ENCODE results near the gene FOXO4. TPM values are rescaled to one million over a fixed set of nuclear protein-coding genes. Genes with fewer than 3 reads are reported as not detected.

FOXO4 gene
- total RNA-seq, 1 experiment from 2014 or later, result 48.3 TPM

- TF ChIP-seq PRDM15 (CRISPR knock-in tag; IDR thresholded peaks at IDR 0.05), result no peak
- TF ChIP-seq MYBL2 (CRISPR knock-in tag; IDR thresholded peaks at IDR 0.05), result no peak
- no peak for TF ChIP-seq ZNF416 (CRISPR knock-in tag; IDR thresholded peaks at IDR 0.05)
- TF ChIP-seq FOXP1 (CRISPR knock-in tag; IDR thresholded peaks at IDR 0.05; ENCODE audit: borderline replicate concordance), result no peak
These were observed 12.8 kb upstream of the FOXO4 start (continued) for GRCh38 chrX:71082822-71083221.

- peaks cover 3% of the 10 kb centered on the region; the same call in 1 of the 2 replicates for H3K4me1 Mint-ChIP-seq
- ChIA-PET CTCF (interaction anchor here (0.6 kb wide), 1 partner anchor 88 kb away, joined by 6 read pairs; no protein-coding TSS in a partner anchor), POLR2A (no interaction called here)
- no peak overlapping the region for H3K4me3 Mint-ChIP-seq
- no peaks in the 10 kb centered on the region for H3K36me3 Mint-ChIP-seq
- DNase-seq (ENCODE audit: low spot score) (no peak), ATAC-seq (no peak)
- H3K9me3 Mint-ChIP-seq, result no peaks in the 10 kb centered on the region
- H3K27me3 Mint-ChIP-seq (ENCODE audit: low read depth), result no peaks in the 10 kb centered on the region
- H3K27ac Mint-ChIP-seq, result no peak overlapping the region
- no peak for TF ChIP-seq ZNF317 (CRISPR knock-in tag; IDR thresholded peaks at IDR 0.05; ENCODE audit: borderline replicate concordance, low read depth)
- no peak for TF ChIP-seq ETV6 (CRISPR knock-in tag; IDR thresholded peaks at IDR 0.05)
- TF ChIP-seq FOXP4 (CRISPR knock-in tag; IDR thresholded peaks at IDR 0.05), result no peak
- TF ChIP-seq NR1H2 (CRISPR knock-in tag; IDR thresholded peaks at IDR 0.05), result no peak
- no peak for TF ChIP-seq JAZF1 (CRISPR knock-in tag; IDR thresholded peaks at IDR 0.05)
- no peak for TF ChIP-seq RORB (CRISPR knock-in tag; IDR thresholded peaks at IDR 0.05)
- no peak for TF ChIP-seq ZBTB43 (CRISPR knock-in tag; IDR thresholded peaks at IDR 0.05)
- no peak for TF ChIP-seq STAT6 (CRISPR knock-in tag; conservative IDR thresholded peaks at IDR 0.05; ENCODE audit: low read depth)
- TF ChIP-seq CBFB (CRISPR knock-in tag; IDR thresholded peaks at IDR 0.05; ENCODE audit: low read depth), result no peak
- TF ChIP-seq NFATC4 (CRISPR knock-in tag; IDR thresholded peaks at IDR 0.05), result no peak
- no peak for TF ChIP-seq FOXP1 (CRISPR knock-in tag; IDR thresholded peaks at IDR 0.05; ENCODE audit: borderline replicate concordance)
- no peak for TF ChIP-seq ZNF671 (CRISPR knock-in tag; IDR thresholded peaks at IDR 0.05)
- no peak for TF ChIP-seq ZNF263 (CRISPR knock-in tag; IDR thresholded peaks at IDR 0.05; ENCODE audit: low read depth)
- no peak for TF ChIP-seq ZNF512 (CRISPR knock-in tag; IDR thresholded peaks at IDR 0.05; ENCODE audit: borderline replicate concordance)
- TF ChIP-seq E2F5 (CRISPR knock-in tag; IDR thresholded peaks at IDR 0.05), result no peak
- TF ChIP-seq USF2 (CRISPR knock-in tag; IDR thresholded peaks at IDR 0.05), result no peak
- no peak for TF ChIP-seq FOXK1 (CRISPR knock-in tag; IDR thresholded peaks at IDR 0.05)
- TF ChIP-seq IRF2 (CRISPR knock-in tag; IDR thresholded peaks at IDR 0.05; ENCODE audit: borderline replicate concordance, low read depth), result no peak
- TF ChIP-seq ERG (CRISPR knock-in tag; IDR thresholded peaks at IDR 0.05), result no peak
These were observed 9.8 kb upstream of the FOXO4 start for GRCh38 chrX:71085900-71086299.
